ENCODE data around the gene THSD7A. TPM values are rescaled to one million over a fixed set of nuclear protein-coding genes. Genes with fewer than 3 reads are reported as not detected.

Gene THSD7A
- total and polyA plus RNA-seq, 10 of the 15 experiments (the other 5 are each of a cell fraction or from before 2014, with no cell fraction given): 0.03 to 0.09 (median 0.03) TPM; not detected in 7

- Histone ChIP-seq H3K4me3 (no peak overlapping the region), H3K79me2 (ENCODE audit: control insufficient read depth, insufficient read depth, low read length) (no peaks in the 10 kb centered on the region), H2AFZ (ENCODE audit: control insufficient read depth, low read depth, low read length) (no peak overlapping the region), H3K4me2 (ENCODE audit: control insufficient read depth, insufficient read depth) (no peak overlapping the region), H3K27me3 (replicated peaks in 1 of 2; ENCODE audit: control insufficient read depth in 2 of 2, insufficient read depth in 2 of 2, low read length in 1 of 2) (no peaks in the 10 kb centered on the region), H4K20me1 (ENCODE audit: control insufficient read depth, insufficient read depth) (no peaks in the 10 kb centered on the region), H3K36me3 (ENCODE audit: control insufficient read depth in 2 of 2, insufficient read depth in 2 of 2, low read length in 1 of 2) (no peaks in the 10 kb centered on the region), H3K9me3 (replicated peaks; ENCODE audit: control insufficient read depth, insufficient read depth, low read length) (no peaks in the 10 kb centered on the region), H3K9ac (ENCODE audit: control insufficient read depth, insufficient read depth, low read length) (no peak overlapping the region), H3K4me1 (ENCODE audit: control insufficient read depth, insufficient read depth, low read length) (no peaks in the 10 kb centered on the region), H3K27ac (ENCODE audit: control insufficient read depth, insufficient read depth) (no peak overlapping the region)
- no peak for DNase-seq (ENCODE audit: low read depth, low spot score)
- ChIA-PET SMC1A (ENCODE audit: uncharacterized antibody, unreplicated experiment) (no interaction called here), RAD21 (ENCODE audit: unreplicated experiment) (no interaction called here), POLR2A (no interaction called here), CTCF (interaction anchor here (1.0 kb wide), 1 partner anchor 9 kb away, joined by 3 read pairs; no protein-coding TSS in a partner anchor)
- in situ Hi-C loops (cut with MboI): no loop called here
- BruUV-seq (replicated peaks): no TSS peak
- TF ChIP-seq SMC3 (IDR thresholded peaks at IDR 0.05; ENCODE audit: borderline replicate concordance, low read length) (0 out of 2 replicates have a peak, but pooled peaks have one; percentile 16), RAD21 (IDR thresholded peaks at IDR 0.05; ENCODE audit: insufficient read depth, low read depth, low read length) (peak; percentile 28), FOS (IDR thresholded peaks at IDR 0.05; ENCODE audit: borderline replicate concordance, extremely low read depth, insufficient read length) (no peak), ELK1 (IDR thresholded peaks at IDR 0.05; ENCODE audit: low read depth, low read length) (no peak), CTCF (IDR thresholded peaks at IDR 0.05 in 2 of 3, conservative IDR thresholded peaks at IDR 0.05 in 1 of 3; ENCODE audit: control insufficient read depth in 2 of 3, extremely low read depth in 1 of 3, insufficient read depth in 1 of 3, low read depth in 3 of 3, low read length in 3 of 3) (peak; percentile 30 to 41 (median 35); a peak in 4 of 6 replicates)
- 18% methylated on average over 2 of the region's 2 CpGs for WGBS (ENCODE audit: insufficient coverage, insufficient replicate concordance, low lambda C conversion rate, missing lambda C conversion rate)
- intact Hi-C loops (cut with micrococcal nuclease; ENCODE audit: unreplicated experiment): loop anchor here (5.0 kb wide), 1 partner anchor 130 kb away; no protein-coding TSS in a partner anchor
- peak; percentile 90 for ATAC-seq
- FAIRE-seq: no peak
These were observed 274.4 kb downstream of the THSD7A start for GRCh38 chr7:11557627-11558026.
